Measurements from ENCODE around the gene WDR87. TPM values are rescaled to one million over a fixed set of nuclear protein-coding genes. Genes with fewer than 3 reads are reported as not detected.
"Not testable (repeated sequence)": the region's sequence is repeated elsewhere in the genome, so short reads cannot be mapped to it uniquely, and the experiment has no call there.

Gene WDR87
- total RNA-seq, 1 donor: not detected

- TF ChIP-seq CTCF (IDR thresholded peaks at IDR 0.05; ENCODE audit: extremely low read depth, low read depth, low read length): no peak
- H3K79me2 ChIP-seq (ENCODE audit: insufficient read depth, low read length): no peaks in the 10 kb centered on the region
- no peak overlapping the region for H2AFZ ChIP-seq (ENCODE audit: low read length)
- H3K27ac ChIP-seq (ENCODE audit: low read depth, low read length): no peak overlapping the region
- DNase-seq (ENCODE audit: insufficient read length, low spot score, missing footprints): peak; percentile 57
- no peaks in the 10 kb centered on the region for H3K9me3 ChIP-seq (ENCODE audit: low read depth, low read length)
- no peaks in the 10 kb centered on the region for H3K27me3 ChIP-seq (ENCODE audit: insufficient read depth, low read length)
- H3K4me1 ChIP-seq (ENCODE audit: insufficient read depth, low read length): no peaks in the 10 kb centered on the region
- H3K4me3 ChIP-seq (ENCODE audit: insufficient read depth, low read length): no peak overlapping the region
- H4K20me1 ChIP-seq (ENCODE audit: insufficient read depth, low read length): no peaks in the 10 kb centered on the region
- H3K4me2 ChIP-seq (ENCODE audit: insufficient read depth, low read length): no peak overlapping the region
- no peaks in the 10 kb centered on the region for H3K36me3 ChIP-seq (ENCODE audit: insufficient read depth, low read length)
These were observed 34.0 kb downstream of the WDR87 start for GRCh38 chr19:37872383-37872782.

GRCh38 chr19:37869766-37870340 lies 36.5 kb downstream of the WDR87 start:
- DNase-seq (ENCODE audit: insufficient read length, low spot score, missing footprints): no peak
- H3K4me1 ChIP-seq (ENCODE audit: insufficient read depth, low read length): no peaks in the 10 kb centered on the region
- H4K20me1 ChIP-seq (ENCODE audit: insufficient read depth, low read length): no peaks in the 10 kb centered on the region
- H3K36me3 ChIP-seq (ENCODE audit: insufficient read depth, low read length): no peaks in the 10 kb centered on the region
- no peak overlapping the region for H2AFZ ChIP-seq (ENCODE audit: low read length)
- H3K4me2 ChIP-seq (ENCODE audit: insufficient read depth, low read length): no peak overlapping the region
- H3K4me3 ChIP-seq (ENCODE audit: insufficient read depth, low read length): no peak overlapping the region
- no peaks in the 10 kb centered on the region for H3K79me2 ChIP-seq (ENCODE audit: insufficient read depth, low read length)
- no peak overlapping the region for H3K27ac ChIP-seq (ENCODE audit: low read depth, low read length)
- H3K27me3 ChIP-seq (ENCODE audit: insufficient read depth, low read length): no peaks in the 10 kb centered on the region
- H3K9me3 ChIP-seq (ENCODE audit: low read depth, low read length): no peaks in the 10 kb centered on the region
- TF ChIP-seq CTCF (IDR thresholded peaks at IDR 0.05; ENCODE audit: extremely low read depth, low read depth, low read length): no peak

- no peaks in the 10 kb centered on the region for H3K79me2 ChIP-seq (ENCODE audit: insufficient read depth, low read length)
- no peak overlapping the region for H3K4me2 ChIP-seq (ENCODE audit: insufficient read depth, low read length)
- no peaks in the 10 kb centered on the region for H3K9me3 ChIP-seq (ENCODE audit: low read depth, low read length)
- no peak for DNase-seq (ENCODE audit: insufficient read length, low spot score, missing footprints)
- no peak overlapping the region for H2AFZ ChIP-seq (ENCODE audit: low read length)
- no peak for TF ChIP-seq CTCF (IDR thresholded peaks at IDR 0.05; ENCODE audit: extremely low read depth, low read depth, low read length)
- H4K20me1 ChIP-seq (ENCODE audit: insufficient read depth, low read length): no peaks in the 10 kb centered on the region
- H3K4me3 ChIP-seq (ENCODE audit: insufficient read depth, low read length): no peak overlapping the region
- H3K27ac ChIP-seq (ENCODE audit: low read depth, low read length): no peak overlapping the region
- H3K27me3 ChIP-seq (ENCODE audit: insufficient read depth, low read length): no peaks in the 10 kb centered on the region
- no peaks in the 10 kb centered on the region for H3K36me3 ChIP-seq (ENCODE audit: insufficient read depth, low read length)
- no peaks in the 10 kb centered on the region for H3K4me1 ChIP-seq (ENCODE audit: insufficient read depth, low read length)
These were observed 38.6 kb downstream of the WDR87 start for GRCh38 chr19:37867831-37868230.

- H2AFZ ChIP-seq (ENCODE audit: low read length); H3K27me3 ChIP-seq (ENCODE audit: insufficient read depth, low read length): not testable (repeated sequence)
These were observed 40.5 kb downstream of the WDR87 start for GRCh38 chr19:37865930-37866329.

More at GRCh38 chr19:37865930-37866329, 40.5 kb downstream of the WDR87 start:
- not testable (repeated sequence) for H4K20me1 ChIP-seq (ENCODE audit: insufficient read depth, low read length); H3K4me1 ChIP-seq (ENCODE audit: insufficient read depth, low read length); H3K27ac ChIP-seq (ENCODE audit: low read depth, low read length); H3K4me2 ChIP-seq (ENCODE audit: insufficient read depth, low read length); H3K36me3 ChIP-seq (ENCODE audit: insufficient read depth, low read length); H3K79me2 ChIP-seq (ENCODE audit: insufficient read depth, low read length); DNase-seq (ENCODE audit: insufficient read length, low spot score, missing footprints); H3K4me3 ChIP-seq (ENCODE audit: insufficient read depth, low read length); H3K9me3 ChIP-seq (ENCODE audit: low read depth, low read length)
